Measurements from ENCODE around the gene RBP5.
A peak's percentile ranks its signal among the peaks of the same experiment; 100 is the strongest.
"Not testable (repeated sequence)": the region's sequence is repeated elsewhere in the genome, so short reads cannot be mapped to it uniquely, and the experiment has no call there.

RBP5 gene

DNA sequence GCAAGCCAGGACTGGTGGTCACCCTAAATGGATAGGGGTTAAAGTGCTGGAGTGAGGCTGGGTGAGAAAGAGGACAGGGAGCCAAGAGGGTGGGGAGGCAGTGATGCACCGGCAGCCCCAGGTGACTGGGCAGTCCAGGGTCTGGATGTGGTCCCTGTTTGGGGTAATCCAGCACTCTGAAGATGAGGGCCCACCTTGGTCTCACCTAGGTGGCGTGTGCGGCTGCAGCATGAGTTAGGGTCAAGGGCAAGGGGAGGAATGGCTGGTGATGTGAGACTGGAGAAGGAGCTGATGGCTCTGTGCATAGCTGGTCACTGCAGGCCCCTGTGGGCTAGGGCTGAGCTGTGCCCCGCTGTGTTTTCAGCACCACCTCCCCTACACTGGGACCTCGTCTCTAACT, 18.0 kb downstream of the RBP5 start:
- no peak for FAIRE-seq
- TF ChIP-seq, protein P1, sequence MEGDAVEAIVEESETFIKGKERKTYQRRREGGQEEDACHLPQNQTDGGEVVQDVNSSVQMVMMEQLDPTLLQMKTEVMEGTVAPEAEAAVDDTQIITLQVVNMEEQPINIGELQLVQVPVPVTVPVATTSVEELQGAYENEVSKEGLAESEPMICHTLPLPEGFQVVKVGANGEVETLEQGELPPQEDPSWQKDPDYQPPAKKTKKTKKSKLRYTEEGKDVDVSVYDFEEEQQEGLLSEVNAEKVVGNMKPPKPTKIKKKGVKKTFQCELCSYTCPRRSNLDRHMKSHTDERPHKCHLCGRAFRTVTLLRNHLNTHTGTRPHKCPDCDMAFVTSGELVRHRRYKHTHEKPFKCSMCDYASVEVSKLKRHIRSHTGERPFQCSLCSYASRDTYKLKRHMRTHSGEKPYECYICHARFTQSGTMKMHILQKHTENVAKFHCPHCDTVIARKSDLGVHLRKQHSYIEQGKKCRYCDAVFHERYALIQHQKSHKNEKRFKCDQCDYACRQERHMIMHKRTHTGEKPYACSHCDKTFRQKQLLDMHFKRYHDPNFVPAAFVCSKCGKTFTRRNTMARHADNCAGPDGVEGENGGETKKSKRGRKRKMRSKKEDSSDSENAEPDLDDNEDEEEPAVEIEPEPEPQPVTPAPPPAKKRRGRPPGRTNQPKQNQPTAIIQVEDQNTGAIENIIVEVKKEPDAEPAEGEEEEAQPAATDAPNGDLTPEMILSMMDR (IDR thresholded peaks at IDR 0.05; ENCODE audit: insufficient read depth, missing control alignments): no peak
- no peak for DNase-seq (ENCODE audit: insufficient read length, low spot score)

DNA sequence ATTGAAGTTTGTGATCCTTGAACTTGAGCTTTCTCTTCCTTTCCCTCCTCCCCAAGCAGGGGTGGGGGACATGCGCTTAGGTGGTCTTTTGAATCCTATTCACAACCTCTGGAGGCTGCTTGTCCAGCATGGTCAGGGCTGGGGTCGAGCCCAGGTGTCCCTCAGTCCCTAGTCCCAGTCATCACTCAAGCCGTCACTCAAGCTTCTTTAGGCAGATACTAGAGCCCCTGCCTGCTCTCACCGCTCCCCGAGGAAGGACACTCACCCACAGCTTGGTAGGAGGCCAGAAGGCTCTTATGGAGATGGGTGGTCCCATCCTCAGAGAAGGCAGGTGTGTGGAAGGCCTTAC, 19.1 kb downstream of the RBP5 start:
- no peak for FAIRE-seq
- no peak for DNase-seq (ENCODE audit: insufficient read length, low spot score)
- TF ChIP-seq, protein P1 (IDR thresholded peaks at IDR 0.05; ENCODE audit: insufficient read depth, missing control alignments): no peak

DNA sequence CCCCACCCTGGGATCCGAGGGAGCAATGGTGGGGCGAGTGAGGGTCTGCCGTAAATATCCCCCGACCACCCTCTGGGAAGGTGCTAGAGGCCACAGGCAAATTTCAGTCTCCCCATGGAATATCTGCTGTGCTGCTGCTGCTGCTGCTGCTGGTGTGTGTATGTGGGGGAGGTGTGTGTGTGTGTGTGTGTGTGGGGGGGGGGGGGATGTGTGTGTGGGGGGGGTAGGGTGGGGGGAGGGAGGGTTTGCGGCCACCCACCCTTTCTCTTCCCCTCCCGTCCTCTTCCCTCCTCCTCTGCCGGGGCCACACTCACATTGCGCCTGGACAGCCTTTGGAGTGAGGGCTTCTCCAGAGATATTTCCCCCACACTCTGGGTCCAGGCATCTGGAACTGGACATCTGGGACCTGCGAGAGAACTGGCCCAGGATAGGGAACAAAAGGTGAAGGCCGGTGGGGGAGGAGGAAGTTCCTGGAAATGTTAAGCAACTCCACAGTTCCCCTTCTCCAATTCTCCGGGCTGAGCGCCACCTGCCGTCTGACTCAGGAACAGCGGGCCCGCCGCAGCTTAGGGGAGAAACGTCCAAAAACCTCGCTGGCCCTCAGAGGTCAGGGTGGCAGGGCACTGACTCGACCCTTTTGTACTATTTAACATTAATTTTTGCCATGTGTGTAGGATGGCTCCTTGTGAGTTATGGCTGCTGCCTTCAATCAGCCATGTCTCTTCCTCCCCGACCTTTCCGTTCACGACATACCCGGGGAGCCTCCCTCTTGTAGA, 19.7 kb downstream of the RBP5 start, which contains the start of gene C1RL:
TSS of gene C1RL (minus strand) at position 419 of the 776 bp plus-strand sequence. CDS start at position 385, 34 bp downstream.
- DNase-seq (ENCODE audit: insufficient read length, low spot score): no peak
- no peak for FAIRE-seq
- TF ChIP-seq, protein P1 (IDR thresholded peaks at IDR 0.05; ENCODE audit: insufficient read depth, missing control alignments): peak; percentile 76

DNA sequence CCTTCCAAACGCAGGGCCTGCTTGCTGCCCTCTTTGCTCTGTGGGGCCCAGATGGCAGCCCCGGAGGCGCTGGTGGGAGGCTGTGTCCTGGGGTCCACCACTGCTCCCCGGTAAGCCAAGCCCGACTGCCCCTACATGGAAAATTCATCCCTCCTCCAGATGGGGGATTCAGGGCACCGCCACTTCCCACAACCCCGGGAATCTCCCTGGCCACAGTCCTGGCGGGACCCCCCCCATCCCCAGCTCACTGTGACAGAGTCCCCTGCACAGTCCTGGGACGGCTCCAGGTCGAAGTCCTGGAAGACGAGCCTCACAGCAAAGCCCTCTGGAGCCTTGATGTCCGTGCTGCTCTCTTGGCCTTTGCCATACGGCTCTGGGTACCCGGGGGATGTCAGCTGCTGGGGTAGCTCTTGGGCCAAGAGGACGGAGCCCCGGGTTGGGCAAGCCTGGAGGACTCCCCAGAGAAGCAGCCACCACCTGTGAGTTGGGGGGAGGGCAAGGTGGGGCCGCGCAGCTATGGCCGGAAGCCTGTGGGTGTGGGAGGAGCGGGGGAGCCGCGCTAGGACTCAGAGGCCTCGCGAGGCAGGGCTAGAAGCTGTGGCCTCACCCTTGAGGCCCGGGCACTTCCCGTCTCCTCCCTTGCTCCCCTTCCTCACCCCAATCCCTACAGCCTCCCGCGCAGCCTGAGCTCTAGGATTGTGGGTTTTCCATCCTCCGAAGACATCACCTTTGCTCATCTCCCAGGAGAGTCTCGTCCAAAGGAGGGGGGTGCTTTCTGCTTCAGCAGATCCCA, 20.5 kb downstream of the RBP5 start:
- TF ChIP-seq, protein P1 (IDR thresholded peaks at IDR 0.05; ENCODE audit: insufficient read depth, missing control alignments): no peak
- DNase-seq (ENCODE audit: insufficient read length, low spot score): peak; percentile 5
- no peak for FAIRE-seq

DNA sequence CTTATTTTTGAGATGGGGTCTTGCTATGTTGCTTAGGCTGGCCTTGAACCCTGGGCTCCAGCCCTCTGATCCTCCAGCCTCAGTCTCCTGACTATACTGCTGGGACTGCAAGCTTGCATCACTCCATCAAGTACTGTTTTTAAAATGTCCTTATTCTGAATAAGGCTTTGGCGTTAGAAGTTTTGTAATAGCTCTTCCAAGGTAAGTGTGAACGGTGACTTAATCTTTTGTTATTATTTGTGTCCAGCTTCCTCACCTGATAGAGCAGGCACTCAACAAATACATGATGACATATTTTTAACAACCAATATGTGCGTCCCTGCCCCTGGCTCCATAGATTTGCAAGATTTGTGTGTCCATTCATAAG, 21.1 kb downstream of the RBP5 start:
- DNase-seq (ENCODE audit: insufficient read length, low spot score) (peak; percentile 1), FAIRE-seq (peak; percentile 46)
- TF ChIP-seq, protein P1 (IDR thresholded peaks at IDR 0.05; ENCODE audit: insufficient read depth, missing control alignments): no peak

DNA sequence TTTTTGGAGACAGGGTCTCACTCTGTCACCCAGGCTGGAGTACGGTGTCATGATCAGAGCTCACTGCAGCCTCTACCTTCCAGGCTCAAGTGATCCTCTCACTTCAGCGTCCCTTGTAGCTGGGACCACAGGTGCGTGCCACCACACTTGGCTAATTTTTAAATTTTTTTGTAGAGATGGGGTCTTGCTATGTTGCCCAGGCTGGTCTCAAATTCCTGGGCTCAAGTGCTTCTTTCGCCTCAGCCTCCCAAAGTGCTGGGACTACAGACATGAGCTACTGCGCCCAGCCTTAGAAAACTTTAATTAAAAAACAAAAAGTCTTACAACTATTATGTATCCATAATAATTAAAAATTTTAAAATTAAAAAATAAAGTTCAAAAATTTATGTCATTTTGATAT, 21.5 kb downstream of the RBP5 start:
- not testable (repeated sequence) for DNase-seq (ENCODE audit: insufficient read length, low spot score); FAIRE-seq

DNA sequence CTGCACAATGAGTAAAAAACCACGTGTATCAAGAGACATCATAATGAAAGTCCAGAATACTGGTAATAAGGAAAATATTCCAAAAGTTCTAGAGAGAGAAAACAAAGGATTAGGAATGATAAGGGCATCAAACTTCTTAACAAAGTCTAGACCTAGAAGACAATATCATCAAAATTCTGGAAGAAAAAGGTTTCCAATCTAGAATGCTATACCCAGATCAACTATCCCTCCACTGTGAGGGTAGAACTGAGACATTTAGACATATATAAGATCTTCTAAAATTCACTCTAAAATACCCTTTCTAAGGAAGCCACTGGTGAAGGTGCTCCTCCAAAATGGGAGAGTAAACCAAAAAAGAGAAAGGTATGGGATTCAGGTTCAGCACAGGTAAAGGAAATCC, 22.6 kb downstream of the RBP5 start:
- TF ChIP-seq, protein P1 (IDR thresholded peaks at IDR 0.05; ENCODE audit: insufficient read depth, missing control alignments): no peak
- DNase-seq (ENCODE audit: insufficient read length, low spot score): no peak
- FAIRE-seq: no peak

Data from D721Med (cell line).